ENCODE data around the gene MYO9B. TPM values are rescaled to one million over a fixed set of nuclear protein-coding genes. Genes with fewer than 3 reads are reported as not detected.

Gene MYO9B
- total and polyA plus RNA-seq, 2 donors (not counting 1 experiment from before 2014, with no cell fraction given): 32.5 to 52.5 TPM

GRCh38 chr19:17255150-17255621 is 179.6 kb downstream of the MYO9B start:
- Histone ChIP-seq H3K36me3 (ENCODE audit: control insufficient read depth, insufficient read depth, low read length) (no peaks in the 10 kb centered on the region), H4K20me1 (ENCODE audit: control insufficient read depth, extremely low read depth, insufficient read depth, low read length) (no peaks in the 10 kb centered on the region), H3K9ac (ENCODE audit: insufficient read depth, low read length) (no peak overlapping the region), H3K9me3 (ENCODE audit: control insufficient read depth, insufficient read depth, low read depth, low read length) (no peaks in the 10 kb centered on the region), H2AFZ (ENCODE audit: low read length) (no peak overlapping the region), H3K27me3 (ENCODE audit: control insufficient read depth, insufficient read depth, low read length) (no peaks in the 10 kb centered on the region), H3K4me3 (replicated peaks in 1 of 4; ENCODE audit: control extremely low read depth in 1 of 4, insufficient read depth in 1 of 4, low read depth in 3 of 4, low read length in 4 of 4) (no peak overlapping the region), H3K4me2 (ENCODE audit: extremely low read depth, insufficient read depth, low read length) (no peak overlapping the region), H3K79me2 (ENCODE audit: control insufficient read depth, insufficient read depth, low read length) (no peaks in the 10 kb centered on the region), H3K27ac (ENCODE audit: insufficient read depth, low read length) (no peak overlapping the region), H3K4me1 (ENCODE audit: control insufficient read depth, extremely low read depth, insufficient read depth, low read length) (no peaks in the 10 kb centered on the region)
- DNase-seq (ENCODE audit: low read depth in 2 of 2): no peak
- TF ChIP-seq EZH2 (IDR thresholded peaks at IDR 0.05; ENCODE audit: low read length, missing control alignments) (no peak), CTCF (conservative IDR thresholded peaks at IDR 0.05 in 1 of 2, IDR thresholded peaks at IDR 0.05 in 1 of 2; ENCODE audit: low read depth in 1 of 2, low read length in 2 of 2) (no peak)

DNA sequence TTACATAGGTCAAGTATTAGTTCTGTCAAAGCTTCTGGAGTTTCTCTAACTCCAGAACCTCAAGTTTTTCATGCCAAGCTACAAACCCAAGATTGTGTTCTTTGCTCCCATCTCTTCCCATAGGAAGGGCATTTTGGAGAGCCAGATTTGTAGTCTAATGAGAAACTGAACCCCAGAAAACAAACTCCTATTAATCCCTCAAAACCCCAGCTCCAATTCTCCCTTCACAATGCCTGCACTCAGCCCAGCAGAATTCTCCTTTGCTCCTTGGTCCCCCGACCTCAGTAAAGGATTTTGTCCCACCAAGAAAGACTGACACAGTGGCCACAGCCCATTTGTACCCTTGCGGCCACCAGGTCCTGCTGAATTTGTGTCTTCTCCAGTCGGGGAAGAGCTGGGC is 180.6 kb downstream of the MYO9B start:
- TF ChIP-seq EZH2 (IDR thresholded peaks at IDR 0.05; ENCODE audit: low read length, missing control alignments): no peak
- TF ChIP-seq CTCF (conservative IDR thresholded peaks at IDR 0.05 in 1 of 2, IDR thresholded peaks at IDR 0.05 in 1 of 2; ENCODE audit: low read depth in 1 of 2, low read length in 2 of 2): no peak
- Histone ChIP-seq H3K4me3 (replicated peaks in 1 of 4; ENCODE audit: control extremely low read depth in 1 of 4, insufficient read depth in 1 of 4, low read depth in 3 of 4, low read length in 4 of 4) (no peak overlapping the region), H3K9ac (ENCODE audit: insufficient read depth, low read length) (no peak overlapping the region), H3K79me2 (ENCODE audit: control insufficient read depth, insufficient read depth, low read length) (no peaks in the 10 kb centered on the region), H3K4me2 (ENCODE audit: extremely low read depth, insufficient read depth, low read length) (no peak overlapping the region), H4K20me1 (ENCODE audit: control insufficient read depth, extremely low read depth, insufficient read depth, low read length) (no peaks in the 10 kb centered on the region), H3K36me3 (ENCODE audit: control insufficient read depth, insufficient read depth, low read length) (no peaks in the 10 kb centered on the region), H3K4me1 (ENCODE audit: control insufficient read depth, extremely low read depth, insufficient read depth, low read length) (no peaks in the 10 kb centered on the region), H2AFZ (ENCODE audit: low read length) (no peak overlapping the region), H3K27me3 (ENCODE audit: control insufficient read depth, insufficient read depth, low read length) (no peaks in the 10 kb centered on the region), H3K27ac (ENCODE audit: insufficient read depth, low read length) (no peak overlapping the region), H3K9me3 (ENCODE audit: control insufficient read depth, insufficient read depth, low read depth, low read length) (no peaks in the 10 kb centered on the region)
- no peak for DNase-seq (ENCODE audit: low read depth in 2 of 2)

DNA sequence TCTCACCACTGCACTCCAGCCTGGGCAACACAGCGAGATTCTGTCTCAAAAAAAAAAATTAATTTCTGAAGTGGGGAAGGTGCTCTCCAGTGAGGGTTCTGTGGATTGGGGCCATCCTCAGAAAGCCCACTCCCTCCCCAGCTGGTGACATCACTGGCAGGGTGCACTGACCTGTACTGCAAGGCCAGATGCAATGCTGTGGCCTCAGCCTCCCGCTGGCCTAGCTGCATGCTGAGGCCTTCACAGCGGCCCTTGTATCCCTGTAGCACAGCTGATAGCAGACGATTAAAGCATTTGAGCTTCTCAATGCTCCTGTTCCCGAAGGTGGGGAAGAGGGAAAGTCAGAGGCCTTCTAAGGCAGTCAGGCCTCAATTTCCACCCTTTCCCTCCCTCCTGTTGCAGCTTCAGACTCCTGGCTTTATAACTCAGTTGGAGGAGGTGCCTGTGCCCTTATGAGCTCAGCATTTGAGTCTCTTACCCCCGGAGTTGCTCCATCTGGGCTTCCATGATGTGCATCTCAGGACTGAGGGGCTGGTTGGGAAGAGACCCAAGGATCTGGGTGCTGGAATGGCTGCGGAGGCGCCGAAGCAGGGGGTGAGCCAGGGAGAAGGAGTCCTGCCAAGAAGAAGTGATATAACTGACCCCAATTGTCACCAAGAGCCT is 183.7 kb downstream of the MYO9B start:
- no peaks in the 10 kb centered on the region for H3K36me3 ChIP-seq (ENCODE audit: control insufficient read depth, insufficient read depth, low read length)
- no peak for DNase-seq (ENCODE audit: low read depth in 2 of 2)
- no peak overlapping the region for H3K4me3 ChIP-seq (replicated peaks in 1 of 4; ENCODE audit: control extremely low read depth in 1 of 4, insufficient read depth in 1 of 4, low read depth in 3 of 4, low read length in 4 of 4)
- no peak overlapping the region for H3K9ac ChIP-seq (ENCODE audit: insufficient read depth, low read length)
- no peak overlapping the region for H3K27ac ChIP-seq (ENCODE audit: insufficient read depth, low read length)
- no peak overlapping the region for H3K4me2 ChIP-seq (ENCODE audit: extremely low read depth, insufficient read depth, low read length)
- no peaks in the 10 kb centered on the region for H4K20me1 ChIP-seq (ENCODE audit: control insufficient read depth, extremely low read depth, insufficient read depth, low read length)
- H3K79me2 ChIP-seq (ENCODE audit: control insufficient read depth, insufficient read depth, low read length): no peaks in the 10 kb centered on the region
- TF ChIP-seq EZH2 (IDR thresholded peaks at IDR 0.05; ENCODE audit: low read length, missing control alignments): no peak
- TF ChIP-seq CTCF (conservative IDR thresholded peaks at IDR 0.05 in 1 of 2, IDR thresholded peaks at IDR 0.05 in 1 of 2; ENCODE audit: low read depth in 1 of 2, low read length in 2 of 2): no peak
- H3K27me3 ChIP-seq (ENCODE audit: control insufficient read depth, insufficient read depth, low read length): no peaks in the 10 kb centered on the region
- no peak overlapping the region for H2AFZ ChIP-seq (ENCODE audit: low read length)
- H3K9me3 ChIP-seq (ENCODE audit: control insufficient read depth, insufficient read depth, low read depth, low read length): no peaks in the 10 kb centered on the region
- no peaks in the 10 kb centered on the region for H3K4me1 ChIP-seq (ENCODE audit: control insufficient read depth, extremely low read depth, insufficient read depth, low read length)
